H1 (cell line): ENCODE measurements around the gene TOR4A. TPM values are rescaled to one million over a fixed set of nuclear protein-coding genes. Genes with fewer than 3 reads are reported as not detected.
A peak's percentile ranks its signal among the peaks of the same experiment; 100 is the strongest.

Experiments
- CTCF ChIA-PET: fragments of 300-600 bp; sonication (Branson Sonifier 250); formaldehyde crosslinking; loops from one replicate; lab custom pipeline; 2021; ENCODE audit not compliant: partially characterized antibody; lab: Charles Lee
- POLR2A ChIA-PET: fragments of 300-600 bp; sonication (Branson Sonifier 250); formaldehyde crosslinking; loops from one replicate; lab custom pipeline; 2021; ENCODE audit warnings: inconsistent platforms; ENCODE audit not compliant: partially characterized antibody; lab: Charles Lee
- DNase-seq, 2 experiments: peaks; one replicate each; pipeline versions ENCODE4 v3.0.0 to v3.0.0-alpha.2; 2010 to 2022; ENCODE audit warnings: low spot score in 2 of 2, low read depth in 1 of 2, mixed read lengths in 1 of 2
- FAIRE-seq: peaks from 2 replicates; lab custom pipeline; 2011; peaks lifted over from hg19 to GRCh38; lab: Jason Lieb, UNC
- H2AFZ ChIP-seq: 2 replicates; pipeline ENCODE4 v1.8.1; 2012; ENCODE audit warnings: low read length, inconsistent platforms
- H2AK5ac ChIP-seq: 2 replicates; pipeline ENCODE4 v1.6.1; 2013; ENCODE audit warnings: low read depth, low read length
- H2BK120ac ChIP-seq: replicated peaks from 2 replicates; pipeline ENCODE3; 2013; ENCODE audit warnings: low read depth, low read length, inconsistent platforms
- H2BK12ac ChIP-seq: 2 replicates; pipeline ENCODE4 v1.6.1; 2013; ENCODE audit warnings: low read depth, low read length
- H2BK15ac ChIP-seq: 2 replicates; pipeline ENCODE4 v1.6.1; 2013; ENCODE audit warnings: low read length
- H2BK20ac ChIP-seq: 2 replicates; pipeline ENCODE4 v1.6.1; 2013; ENCODE audit warnings: low read length
- H2BK5ac ChIP-seq: 2 replicates; pipeline ENCODE4 v1.6.1; 2013; ENCODE audit warnings: low read depth, low read length
- H3K14ac ChIP-seq: 2 replicates; pipeline ENCODE4 v1.6.1; 2013; ENCODE audit warnings: inconsistent platforms; ENCODE audit not compliant: insufficient read length
- H3K18ac ChIP-seq: 2 replicates; pipeline ENCODE4 v1.6.1; 2013; ENCODE audit warnings: low read length; ENCODE audit errors: extremely low read depth
- H3K23ac ChIP-seq: 2 replicates; pipeline ENCODE4 v1.6.1; 2013; ENCODE audit warnings: inconsistent platforms; ENCODE audit not compliant: insufficient read length
- H3K23me2 ChIP-seq: 2 replicates; pipeline ENCODE4 v1.6.1; 2013; ENCODE audit warnings: low read depth, low read length
- H3K27ac ChIP-seq: 2 replicates; pipeline ENCODE4 v1.6.1; 2011; ENCODE audit warnings: low read depth, low read length, inconsistent platforms
- H3K27me3 ChIP-seq, 4 experiments: replicated peaks in 1 of 4; 1 replicate in 1 of 4; 2 replicates in 3 of 4; pipeline versions ENCODE4 v1.6.1 to v1.8.1; 2011 to 2013; ENCODE audit warnings: low read length in 3 of 4, mild to moderate bottlenecking in 3 of 4, inconsistent platforms in 2 of 4, mixed read lengths in 2 of 4, moderate library complexity in 1 of 4; ENCODE audit not compliant: control insufficient read depth in 3 of 4, insufficient read depth in 3 of 4; ENCODE audit errors: extremely low read depth in 1 of 4
- H3K36me3 ChIP-seq, 4 experiments: 2 replicates each; pipeline versions ENCODE4 v1.6.1 to v1.8.1; 2011 to 2013; ENCODE audit warnings: mild to moderate bottlenecking in 4 of 4, low read length in 3 of 4, moderate library complexity in 2 of 4, control low read depth in 1 of 4, inconsistent platforms in 1 of 4; ENCODE audit not compliant: insufficient read depth in 4 of 4, control insufficient read depth in 2 of 4
- H3K4ac ChIP-seq: replicated peaks from 2 replicates; pipeline ENCODE3; 2013; ENCODE audit warnings: low read length, low read depth, mixed read lengths, inconsistent platforms; ENCODE audit not compliant: insufficient read length
- H3K4me1 ChIP-seq, 4 experiments: replicated peaks in 1 of 4; 1 replicate in 1 of 4; 2 replicates in 3 of 4; pipeline versions ENCODE4 v1.6.1 to v1.8.1; 2011 to 2013; ENCODE audit warnings: low read length in 3 of 4, inconsistent platforms in 2 of 4, mixed read lengths in 1 of 4; ENCODE audit not compliant: insufficient read depth in 4 of 4, control insufficient read depth in 3 of 4
- H3K4me2 ChIP-seq, 2 experiments: 2 replicates each; pipeline versions ENCODE4 v1.6.1 to v1.8.1; 2011 to 2013; ENCODE audit warnings: low read depth in 2 of 2, low read length in 2 of 2, control low read depth in 1 of 2, inconsistent platforms in 1 of 2, mild to moderate bottlenecking in 1 of 2; ENCODE audit not compliant: insufficient read depth in 1 of 2
- H3K4me3 ChIP-seq, 4 experiments: fragments of 200-600, 300-600 bp in 1 of 4; sonication (generic), shearing (Covaris generic), sonication (Bioruptor Twin) in 1 of 4; 2 replicates each; pipeline versions ENCODE4 v1.5.1 to v1.8.1; 2011 to 2016; ENCODE audit warnings: low read length in 4 of 4, low read depth in 3 of 4, control low read depth in 2 of 4, inconsistent platforms in 2 of 4, mild to moderate bottlenecking in 2 of 4, mixed read lengths in 1 of 4, moderate library complexity in 1 of 4; ENCODE audit not compliant: insufficient read depth in 2 of 4; ENCODE audit errors: extremely low read depth in 1 of 4
- H3K56ac ChIP-seq: replicated peaks from 2 replicates; pipeline ENCODE3; 2013; ENCODE audit warnings: low read depth, mild to moderate bottlenecking, mixed read lengths, low read length, inconsistent platforms; ENCODE audit not compliant: insufficient read length
- H3K79me1 ChIP-seq: 2 replicates; pipeline ENCODE4 v1.6.1; 2013; ENCODE audit warnings: low read depth, low read length, control low read depth
- H3K79me2 ChIP-seq, 2 experiments: 2 replicates each; pipeline versions ENCODE4 v1.6.1 to v1.8.1; 2012 to 2013; ENCODE audit warnings: low read length in 2 of 2, mild to moderate bottlenecking in 2 of 2, inconsistent platforms in 1 of 2; ENCODE audit not compliant: insufficient read depth in 2 of 2, control insufficient read depth in 1 of 2
- H3K9ac ChIP-seq, 4 experiments: replicated peaks in 1 of 4; 1 replicate in 1 of 4; 2 replicates in 3 of 4; pipeline versions ENCODE4 v1.6.1 to v1.8.1; 2011 to 2013; ENCODE audit warnings: low read depth in 3 of 4, low read length in 3 of 4, control low read depth in 2 of 4, mild to moderate bottlenecking in 2 of 4, moderate library complexity in 2 of 4, inconsistent platforms in 1 of 4; ENCODE audit errors: extremely low read depth in 1 of 4
- H3K9me3 ChIP-seq, 2 experiments: 2 replicates each; pipeline versions ENCODE4 v1.6.1 to v1.8.1; 2012 to 2013; ENCODE audit warnings: mild to moderate bottlenecking in 2 of 2, moderate library complexity in 2 of 2, control low read depth in 1 of 2, inconsistent platforms in 1 of 2, low read depth in 1 of 2, low read length in 1 of 2, mixed read lengths in 1 of 2; ENCODE audit not compliant: insufficient read depth in 2 of 2
- H4K20me1 ChIP-seq, 2 experiments: replicated peaks in 1 of 2; 2 replicates each; pipeline versions ENCODE3 to v1.8.1; 2011 to 2013; ENCODE audit warnings: inconsistent platforms in 2 of 2, low read length in 2 of 2, mild to moderate bottlenecking in 1 of 2; ENCODE audit not compliant: insufficient read depth in 2 of 2, control insufficient read depth in 1 of 2
- H4K5ac ChIP-seq: 2 replicates; pipeline ENCODE4 v1.6.1; 2013; ENCODE audit warnings: low read length, low read depth, mixed read lengths, inconsistent platforms; ENCODE audit not compliant: insufficient read length
- H4K8ac ChIP-seq: 2 replicates; pipeline ENCODE4 v1.8.0; 2013; ENCODE audit warnings: mild to moderate bottlenecking, moderate library complexity, low read length, inconsistent platforms; ENCODE audit not compliant: insufficient read depth; ENCODE audit errors: extremely low read depth
- H4K91ac ChIP-seq: replicated peaks from 2 replicates; pipeline ENCODE3; 2013; ENCODE audit warnings: low read length, mixed read lengths, inconsistent platforms; ENCODE audit not compliant: insufficient read length
- ATF3 ChIP-seq: IDR thresholded peaks from 2 replicates; pipeline ENCODE4 v1.6.1; 2011; ENCODE audit warnings: low read depth, mild to moderate bottlenecking, low read length; ENCODE audit not compliant: insufficient read depth
- CBX8 ChIP-seq: fragments of 300-800, 300-1000 bp; sonication (generic); IDR thresholded peaks from 2 replicates; pipeline ENCODE4 v1.7.1; 2016; ENCODE audit warnings: low read depth, low read length, borderline replicate concordance
- CTCF ChIP-seq, 3 experiments: IDR thresholded peaks; 1 replicate in 2 of 3; 2 replicates in 1 of 3; pipeline versions ENCODE4 v1.5.1 to v1.6.1; 2011; ENCODE audit warnings: low read length in 3 of 3, mild to moderate bottlenecking in 3 of 3, inconsistent platforms in 2 of 3, low read depth in 1 of 3, moderate library complexity in 1 of 3; ENCODE audit not compliant: insufficient read depth in 1 of 3; ENCODE audit errors: control extremely low read depth in 1 of 3
- EZH2 ChIP-seq: fragments of 200-600 bp; sonication (generic); IDR thresholded peaks from 2 replicates; pipeline ENCODE4 v1.7.1; 2012; ENCODE audit warnings: low read depth, mild to moderate bottlenecking, moderate library complexity, low read length, inconsistent platforms; ENCODE audit not compliant: severe bottlenecking
- GABPA ChIP-seq: IDR thresholded peaks from 2 replicates; pipeline ENCODE4 v1.6.1; 2011; ENCODE audit warnings: mild to moderate bottlenecking, low read length, moderate library complexity, borderline replicate concordance; ENCODE audit not compliant: insufficient read depth
- MAFK ChIP-seq: IDR thresholded peaks from 2 replicates; pipeline ENCODE4 v1.6.1; 2012; ENCODE audit warnings: low read depth, mild to moderate bottlenecking, improper control_type of control experiment, low read length
- POLR2A ChIP-seq, 2 experiments: IDR thresholded peaks; 1 replicate in 1 of 2; 2 replicates in 1 of 2; pipeline ENCODE4 v1.6.1; 2011; ENCODE audit warnings: low read depth in 2 of 2, low read length in 2 of 2, mild to moderate bottlenecking in 2 of 2; ENCODE audit errors: control extremely low read depth in 1 of 2
- POLR2AphosphoS5 ChIP-seq: IDR thresholded peaks from 2 replicates; pipeline ENCODE4 v1.6.1; 2011; ENCODE audit warnings: low read depth, low read length
- RXRA ChIP-seq: IDR thresholded peaks from 2 replicates; pipeline ENCODE4 v1.6.1; 2011; ENCODE audit warnings: low read depth, mild to moderate bottlenecking, low read length, moderate library complexity; ENCODE audit not compliant: insufficient read depth
- WGBS, 2 experiments: shearing (Covaris generic) in 1 of 2; methylation state at CpG; one replicate each; pipeline versions ENCODE4 v1.1.6 to v1.1.7; 2013 to 2015; ENCODE audit warnings: low lambda C conversion rate in 2 of 2, mixed read lengths in 2 of 2, inconsistent platforms in 1 of 2, low coverage in 1 of 2, missing lambda C conversion rate in 1 of 2; ENCODE audit not compliant: insufficient replicate concordance in 2 of 2, insufficient coverage in 1 of 2, insufficient read length in 1 of 2; ENCODE audit errors: extremely low coverage in 1 of 2, missing lambda C conversion rate in 1 of 2; 5-methylcytosine and 5-hydroxymethylcytosine counted together
- polyA plus RNA-seq, 7 experiments: library from polyadenylated mRNA; depleted of rRNA in 3 of 7; stranded (reverse) in 5 of 7; unstranded in 2 of 7; fragments of >200 nt in 5 of 7; fragments of 200-250 nt in 2 of 7; gene quantifications; 1 replicate in 5 of 7; 2 replicates in 1 of 7; 4 replicates in 1 of 7; pipeline versions ENCODE4 v1.2.1 to v1.2.3, GENCODE V29; 2011 to 2013; ENCODE audit warnings: missing spikeins in 2 of 7, mixed read lengths in 2 of 7
- total RNA-seq: library from RNA; stranded (reverse); fragmentation: NEBNext Ultra II Directional; extraction: Animal tissue kit (Norgen Biotek cat#: 25700); gene quantifications from 2 replicates; pipeline ENCODE4 v1.2.1, GENCODE V29; 2021

The TOR4A gene
- total and polyA plus RNA-seq, 2 of the 8 experiments (the other 6 are each of a cell fraction or from before 2014, with no cell fraction given), result 8.4 to 9.3 TPM

- H2BK12ac ChIP-seq, result no peak overlapping the region
- H3K9me3 ChIP-seq, result no peaks in the 10 kb centered on the region
- no peak overlapping the region for H3K9ac ChIP-seq
- peaks cover 2% of the 10 kb centered on the region; the same call in 1 of the 2 replicates for H3K23me2 ChIP-seq
- WGBS, 2 experiments, result 89% methylated on average over 15 of the region's 15 CpGs; no CpG with 5 or more reads in 1 of the 2 experiments
- H3K4me1 ChIP-seq, result peaks cover 0 to 23% (median 13%) of the 10 kb centered on the region in 4 experiments; a peak in 6 of 7 replicates
- H3K36me3 ChIP-seq, result peaks cover 0 to 12% (median 10%) of the 10 kb centered on the region in 4 experiments; a peak in 6 of 8 replicates
- no peak overlapping the region for H2BK120ac ChIP-seq
- FAIRE-seq (no peak), DNase-seq (no peak)
- H3K27me3 ChIP-seq, result peaks cover 0 to 7% (median 2%) of the 10 kb centered on the region in 4 experiments; a peak in 4 of 7 replicates
- no peak overlapping the region for H3K4me2 ChIP-seq
- no peak overlapping the region for H3K18ac ChIP-seq
- CTCF ChIA-PET, result interaction anchor here (0.5 to 2.2 kb wide), 10 partner anchors 9 to 212 kb away, joined by 3 to 8 read pairs (median 4); no protein-coding TSS in a partner anchor
- no peak overlapping the region for H3K14ac ChIP-seq
- no peak overlapping the region for H2BK15ac ChIP-seq
- no peak overlapping the region for H2AFZ ChIP-seq
- H2AK5ac ChIP-seq, result no peak overlapping the region
- peaks cover 4 to 7% of the 10 kb centered on the region in 2 experiments for H4K20me1 ChIP-seq
- H3K27ac ChIP-seq, result no peak overlapping the region
- H3K4ac ChIP-seq, result no peak overlapping the region
- peak overlapping the region; percentile 52 for H2BK5ac ChIP-seq
- H2BK20ac ChIP-seq, result no peak overlapping the region
- no peak overlapping the region for H4K91ac ChIP-seq
- H3K56ac ChIP-seq, result no peak overlapping the region
- no peak overlapping the region for H3K23ac ChIP-seq
- H3K79me1 ChIP-seq, result no peaks in the 10 kb centered on the region
- H4K5ac ChIP-seq, result no peak overlapping the region
- POLR2A ChIA-PET, result interaction anchor here (1.0 to 47.8 kb wide), 4 partner anchors 8 to 39 kb away, joined by 3 to 1462 read pairs (median 4); partner anchors contain the start of genes CYSRT1, NDOR1, NELFB and NRARP
- no peaks in the 10 kb centered on the region for H3K79me2 ChIP-seq
- no peak overlapping the region for H3K4me3 ChIP-seq
- no peak overlapping the region; the same call in 1 of the 2 replicates for H4K8ac ChIP-seq
- no peak for TF ChIP-seq POLR2A (IDR thresholded peaks at IDR 0.05; ENCODE audit: control extremely low read depth in 1 of 2, low read depth in 2 of 2, low read length in 2 of 2)
- no peak for TF ChIP-seq ATF3
- no peak for TF ChIP-seq RXRA
- no peak for TF ChIP-seq EZH2
- no peak for TF ChIP-seq POLR2AphosphoS5
- TF ChIP-seq MAFK, result no peak
- TF ChIP-seq CTCF (IDR thresholded peaks at IDR 0.05; ENCODE audit: control extremely low read depth in 1 of 3, insufficient read depth in 1 of 3, low read depth in 1 of 3, low read length in 3 of 3), result no peak
- TF ChIP-seq GABPA, result no peak
- TF ChIP-seq CBX8, result no peak
Measured at GRCh38 chr9:137273611-137274320, 3.8 kb upstream of the TOR4A start.
